ENCODE results near the gene SH2D1B.

Gene SH2D1B

GRCh38 chr1:162381383-162381782, 30.6 kb downstream of the SH2D1B start, which contains the start of gene C1orf226:
Gene C1orf226, plus strand, starts transcription at chr1:162381728. Its CDS starts 174 bp downstream, at chr1:162381902.
- DNase-seq, result no peak
- 97% methylated on average over 3 of the region's 3 CpGs for WGBS (ENCODE audit: insufficient coverage)
- CTCF ChIA-PET, result interaction anchor here (1.1 to 1.9 kb wide), 3 partner anchors 10 to 37 kb away, joined by 4 to 9 read pairs (median 5); no protein-coding TSS in a partner anchor
- Histone ChIP-seq H3K4me3 (ENCODE audit: control insufficient read depth in 1 of 7, extremely low read depth in 1 of 7, insufficient read depth in 4 of 7, low read depth in 2 of 7, low read length in 6 of 7) (no peak within 1 kb of the TSS), H3K36me3 (ENCODE audit: control insufficient read depth in 4 of 4, insufficient read depth in 4 of 4, low read length in 3 of 4) (no peaks in the 10 kb centered on the region), H3K27ac (ENCODE audit: insufficient read depth in 1 of 2, low read depth in 1 of 2, low read length in 2 of 2, poor library complexity in 1 of 2, severe bottlenecking in 2 of 2) (no peak within 1 kb of the TSS), H3K9me3 (ENCODE audit: control extremely low read depth in 1 of 5, control insufficient read depth in 4 of 5, insufficient read depth in 2 of 5, low read depth in 1 of 5, low read length in 4 of 5) (no peaks in the 10 kb centered on the region), H3K27me3 (replicated peaks in 2 of 5; ENCODE audit: control insufficient read depth in 4 of 5, insufficient read depth in 5 of 5, low read length in 4 of 5) (peaks cover 0 to 3% (median 0%) of the 10 kb centered on the region in 5 experiments), H3K4me1 (ENCODE audit: control extremely low read depth in 1 of 4, control insufficient read depth in 4 of 4, insufficient read depth in 4 of 4, low read length in 3 of 4) (no peaks in the 10 kb centered on the region)
- POLR2A ChIA-PET, result no interaction called here

GRCh38 chr1:162380061-162380846, 31.7 kb downstream of the SH2D1B start:
- WGBS (ENCODE audit: insufficient coverage), result 80% methylated on average over 5 of the region's 6 CpGs
- CTCF ChIA-PET, result interaction anchor here (0.8 to 2.2 kb wide), 6 partner anchors 9 to 36 kb away, joined by 3 to 9 read pairs (median 4); no protein-coding TSS in a partner anchor
- POLR2A ChIA-PET, result no interaction called here

GRCh38 chr1:162376691-162377090, 35.2 kb downstream of the SH2D1B start, which contains the start of gene SPATA46:
Gene SPATA46, minus strand, starts transcription at chr1:162376854. Its CDS starts 64 bp downstream, at chr1:162376790.
- Histone ChIP-seq H3K36me3 (ENCODE audit: control insufficient read depth in 4 of 4, insufficient read depth in 4 of 4, low read length in 3 of 4) (no peaks in the 10 kb centered on the region), H3K27ac (ENCODE audit: insufficient read depth in 1 of 2, low read depth in 1 of 2, low read length in 2 of 2, poor library complexity in 1 of 2, severe bottlenecking in 2 of 2) (no peak within 1 kb of the TSS), H3K27me3 (replicated peaks in 2 of 5; ENCODE audit: control insufficient read depth in 4 of 5, insufficient read depth in 5 of 5, low read length in 4 of 5) (no peaks in the 10 kb centered on the region), H3K9me3 (ENCODE audit: control extremely low read depth in 1 of 5, control insufficient read depth in 4 of 5, insufficient read depth in 2 of 5, low read depth in 1 of 5, low read length in 4 of 5) (no peaks in the 10 kb centered on the region), H3K4me3 (ENCODE audit: control insufficient read depth in 1 of 7, extremely low read depth in 1 of 7, insufficient read depth in 4 of 7, low read depth in 2 of 7, low read length in 6 of 7) (no peak within 1 kb of the TSS), H3K4me1 (ENCODE audit: control extremely low read depth in 1 of 4, control insufficient read depth in 4 of 4, insufficient read depth in 4 of 4, low read length in 3 of 4) (peaks cover 0 to 17% (median 10%) of the 10 kb centered on the region in 4 experiments)
- no peak for DNase-seq
- 96% methylated on average over 5 of the region's 5 CpGs for WGBS (ENCODE audit: insufficient coverage)
- POLR2A ChIA-PET, result no interaction called here
- CTCF ChIA-PET, result interaction anchor here (1.4 kb wide), 1 partner anchor 17 kb away, joined by 5 read pairs; no protein-coding TSS in a partner anchor

More at GRCh38 chr1:162380061-162380846, 31.7 kb downstream of the SH2D1B start:
- Histone ChIP-seq H3K36me3 (ENCODE audit: control insufficient read depth in 4 of 4, insufficient read depth in 4 of 4, low read length in 3 of 4) (no peaks in the 10 kb centered on the region), H3K4me3 (ENCODE audit: control insufficient read depth in 1 of 7, extremely low read depth in 1 of 7, insufficient read depth in 4 of 7, low read depth in 2 of 7, low read length in 6 of 7) (no peak overlapping the region), H3K27me3 (replicated peaks in 2 of 5; ENCODE audit: control insufficient read depth in 4 of 5, insufficient read depth in 5 of 5, low read length in 4 of 5) (no peaks in the 10 kb centered on the region), H3K9me3 (ENCODE audit: control extremely low read depth in 1 of 5, control insufficient read depth in 4 of 5, insufficient read depth in 2 of 5, low read depth in 1 of 5, low read length in 4 of 5) (no peaks in the 10 kb centered on the region), H3K27ac (ENCODE audit: insufficient read depth in 1 of 2, low read depth in 1 of 2, low read length in 2 of 2, poor library complexity in 1 of 2, severe bottlenecking in 2 of 2) (no peak overlapping the region), H3K4me1 (ENCODE audit: control extremely low read depth in 1 of 4, control insufficient read depth in 4 of 4, insufficient read depth in 4 of 4, low read length in 3 of 4) (no peaks in the 10 kb centered on the region)
- DNase-seq, result no peak

GRCh38 chr1:162375463-162375862, 36.5 kb downstream of the SH2D1B start:
- Histone ChIP-seq H3K9me3 (ENCODE audit: control extremely low read depth in 1 of 5, control insufficient read depth in 4 of 5, insufficient read depth in 2 of 5, low read depth in 1 of 5, low read length in 4 of 5) (no peaks in the 10 kb centered on the region), H3K27ac (ENCODE audit: insufficient read depth in 1 of 2, low read depth in 1 of 2, low read length in 2 of 2, poor library complexity in 1 of 2, severe bottlenecking in 2 of 2) (no peak overlapping the region), H3K4me1 (ENCODE audit: control extremely low read depth in 1 of 4, control insufficient read depth in 4 of 4, insufficient read depth in 4 of 4, low read length in 3 of 4) (peaks cover 0 to 17% (median 10%) of the 10 kb centered on the region in 4 experiments), H3K4me3 (ENCODE audit: control insufficient read depth in 1 of 7, extremely low read depth in 1 of 7, insufficient read depth in 4 of 7, low read depth in 2 of 7, low read length in 6 of 7) (no peak overlapping the region), H3K27me3 (replicated peaks in 2 of 5; ENCODE audit: control insufficient read depth in 4 of 5, insufficient read depth in 5 of 5, low read length in 4 of 5) (no peaks in the 10 kb centered on the region), H3K36me3 (ENCODE audit: control insufficient read depth in 4 of 4, insufficient read depth in 4 of 4, low read length in 3 of 4) (no peaks in the 10 kb centered on the region)
- ChIA-PET POLR2A (no interaction called here), CTCF (interaction anchor here (0.7 to 1.4 kb wide), 3 partner anchors 10 to 16 kb away, joined by 3 to 5 read pairs (median 3); no protein-coding TSS in a partner anchor)
- DNase-seq, result no peak
- 82% methylated on average over 8 of the region's 8 CpGs for WGBS (ENCODE audit: insufficient coverage)

GRCh38 chr1:162374406-162374805, 37.5 kb downstream of the SH2D1B start:
- H3K27ac ChIP-seq (ENCODE audit: insufficient read depth in 1 of 2, low read depth in 1 of 2, low read length in 2 of 2, poor library complexity in 1 of 2, severe bottlenecking in 2 of 2), result no peak overlapping the region
- no peak for DNase-seq
- no peaks in the 10 kb centered on the region for H3K36me3 ChIP-seq (ENCODE audit: control insufficient read depth in 4 of 4, insufficient read depth in 4 of 4, low read length in 3 of 4)
- WGBS (ENCODE audit: insufficient coverage), result 91% methylated on average over 9 of the region's 9 CpGs
- ChIA-PET CTCF (interaction anchor here (1.0 to 3.0 kb wide), 4 partner anchors 8 to 17 kb away, joined by 3 to 11 read pairs (median 4); no protein-coding TSS in a partner anchor), POLR2A (no interaction called here)
- H3K27me3 ChIP-seq (replicated peaks in 2 of 5; ENCODE audit: control insufficient read depth in 4 of 5, insufficient read depth in 5 of 5, low read length in 4 of 5), result no peaks in the 10 kb centered on the region
- H3K4me3 ChIP-seq (ENCODE audit: control insufficient read depth in 1 of 7, extremely low read depth in 1 of 7, insufficient read depth in 4 of 7, low read depth in 2 of 7, low read length in 6 of 7), result no peak overlapping the region
- H3K4me1 ChIP-seq (ENCODE audit: control extremely low read depth in 1 of 4, control insufficient read depth in 4 of 4, insufficient read depth in 4 of 4, low read length in 3 of 4), result peaks cover 0 to 17% (median 10%) of the 10 kb centered on the region in 4 experiments
- no peaks in the 10 kb centered on the region for H3K9me3 ChIP-seq (ENCODE audit: control extremely low read depth in 1 of 5, control insufficient read depth in 4 of 5, insufficient read depth in 2 of 5, low read depth in 1 of 5, low read length in 4 of 5)

- H3K9me3 ChIP-seq (ENCODE audit: control extremely low read depth in 1 of 5, control insufficient read depth in 4 of 5, insufficient read depth in 2 of 5, low read depth in 1 of 5, low read length in 4 of 5), result no peaks in the 10 kb centered on the region
- no peaks in the 10 kb centered on the region for H3K27me3 ChIP-seq (replicated peaks in 2 of 5; ENCODE audit: control insufficient read depth in 4 of 5, insufficient read depth in 5 of 5, low read length in 4 of 5)
- no peak overlapping the region for H3K4me3 ChIP-seq (ENCODE audit: control insufficient read depth in 1 of 7, extremely low read depth in 1 of 7, insufficient read depth in 4 of 7, low read depth in 2 of 7, low read length in 6 of 7)
- H3K4me1 ChIP-seq (ENCODE audit: control extremely low read depth in 1 of 4, control insufficient read depth in 4 of 4, insufficient read depth in 4 of 4, low read length in 3 of 4), result peaks cover 0 to 17% (median 10%) of the 10 kb centered on the region in 4 experiments
- WGBS (ENCODE audit: insufficient coverage), result 98% methylated on average over 7 of the region's 8 CpGs
- ChIA-PET CTCF (interaction anchor here (0.9 to 3.0 kb wide), 7 partner anchors 9 to 318 kb away, joined by 3 to 12 read pairs (median 4); no protein-coding TSS in a partner anchor), POLR2A (no interaction called here)
- H3K36me3 ChIP-seq (ENCODE audit: control insufficient read depth in 4 of 4, insufficient read depth in 4 of 4, low read length in 3 of 4), result no peaks in the 10 kb centered on the region
- no peak overlapping the region for H3K27ac ChIP-seq (ENCODE audit: insufficient read depth in 1 of 2, low read depth in 1 of 2, low read length in 2 of 2, poor library complexity in 1 of 2, severe bottlenecking in 2 of 2)
- DNase-seq, result no peak
These were observed 38.2 kb downstream of the SH2D1B start for GRCh38 chr1:162373541-162374260.
